Parathyroid adenoma (tissue), 2 donors: ENCODE results near the gene LAMC3.

Experiments
- H2AFZ ChIP-seq: fragments of 300-600 bp; sonication (generic); one replicate; pipeline ENCODE4 v1.7.0; 2017; ENCODE audit warnings: antibody characterized with exemption, mild to moderate bottlenecking
- H3K27ac ChIP-seq: fragments of 300-600 bp; sonication (generic); one replicate; pipeline ENCODE4 v1.7.0; 2017
- H3K27me3 ChIP-seq: fragments of 300-600 bp; sonication (generic); one replicate; pipeline ENCODE4 v1.7.0; 2017; ENCODE audit warnings: low read length; ENCODE audit not compliant: control insufficient read depth, insufficient read depth
- H3K36me3 ChIP-seq: fragments of 300-600 bp; sonication (generic); one replicate; pipeline ENCODE4 v1.7.0; 2017; ENCODE audit warnings: low read length; ENCODE audit not compliant: control insufficient read depth, insufficient read depth
- H3K4me1 ChIP-seq: fragments of 300-600 bp; sonication (generic); one replicate; pipeline ENCODE4 v1.7.0; 2017; ENCODE audit warnings: control low read depth
- H3K4me2 ChIP-seq: fragments of 300-600 bp; sonication (generic); one replicate; pipeline ENCODE4 v1.7.0; 2017; ENCODE audit warnings: low read length
- H3K4me3 ChIP-seq: fragments of 300-600 bp; sonication (generic); one replicate; pipeline ENCODE4 v1.7.0; 2017; ENCODE audit warnings: low read depth, low read length
- H3K79me2 ChIP-seq: fragments of 300-600 bp; sonication (generic); one replicate; pipeline ENCODE4 v1.7.0; 2017; ENCODE audit warnings: control low read depth
- H3K9ac ChIP-seq: fragments of 300-600 bp; sonication (generic); one replicate; pipeline ENCODE4 v1.7.0; 2017; ENCODE audit warnings: mild to moderate bottlenecking
- H3K9me3 ChIP-seq: fragments of 300-600 bp; sonication (generic); one replicate; pipeline ENCODE4 v1.7.0; 2017; ENCODE audit warnings: low read length; ENCODE audit not compliant: control insufficient read depth
- CTCF ChIP-seq: fragments of 300-600 bp; sonication (generic); IDR thresholded peaks from one replicate; pipeline ENCODE4 v1.7.0; 2017; ENCODE audit warnings: antibody characterized with exemption, mild to moderate bottlenecking
- donor health status: primary hyperparathyroidism.

The LAMC3 gene

GRCh38 chr9:131031005-131031641 lies 22.1 kb downstream of the LAMC3 start:
- no peaks in the 10 kb centered on the region for H3K4me1 ChIP-seq
- no peaks in the 10 kb centered on the region for H3K79me2 ChIP-seq
- no peaks in the 10 kb centered on the region for H3K27me3 ChIP-seq
- H3K4me2 ChIP-seq = no peak overlapping the region
- H3K9ac ChIP-seq = no peak overlapping the region
- no peaks in the 10 kb centered on the region for H3K36me3 ChIP-seq
- no peaks in the 10 kb centered on the region for H3K9me3 ChIP-seq
- TF ChIP-seq CTCF = no peak
- H2AFZ ChIP-seq = no peak overlapping the region
- H3K4me3 ChIP-seq = no peak overlapping the region
- H3K27ac ChIP-seq = no peak overlapping the region

- H3K36me3 ChIP-seq = no peaks in the 10 kb centered on the region
- H3K9ac ChIP-seq = no peak overlapping the region
- H3K4me1 ChIP-seq = no peaks in the 10 kb centered on the region
- no peak overlapping the region for H3K4me3 ChIP-seq
- no peak overlapping the region for H2AFZ ChIP-seq
- no peaks in the 10 kb centered on the region for H3K79me2 ChIP-seq
- H3K27ac ChIP-seq = no peak overlapping the region
- no peak for TF ChIP-seq CTCF
- H3K9me3 ChIP-seq = no peaks in the 10 kb centered on the region
- H3K27me3 ChIP-seq = no peaks in the 10 kb centered on the region
- H3K4me2 ChIP-seq = no peak overlapping the region
Observed at GRCh38 chr9:131031642-131032005, 22.6 kb downstream of the LAMC3 start.

- Histone ChIP-seq H3K4me1 (no peaks in the 10 kb centered on the region), H3K36me3 (no peaks in the 10 kb centered on the region), H3K27me3 (no peaks in the 10 kb centered on the region), H3K9me3 (no peaks in the 10 kb centered on the region), H3K79me2 (no peaks in the 10 kb centered on the region), H2AFZ (no peak overlapping the region), H3K4me2 (no peak overlapping the region), H3K9ac (no peak overlapping the region), H3K4me3 (no peak overlapping the region), H3K27ac (no peak overlapping the region)
- TF ChIP-seq CTCF = no peak
Observed at GRCh38 chr9:131032384-131032783, 23.4 kb downstream of the LAMC3 start.

- H3K9me3 ChIP-seq = no peaks in the 10 kb centered on the region
- TF ChIP-seq CTCF = no peak
- H2AFZ ChIP-seq = no peak overlapping the region
- no peaks in the 10 kb centered on the region for H3K79me2 ChIP-seq
- no peak overlapping the region for H3K9ac ChIP-seq
- no peaks in the 10 kb centered on the region for H3K4me1 ChIP-seq
- H3K4me2 ChIP-seq = no peak overlapping the region
- H3K36me3 ChIP-seq = no peaks in the 10 kb centered on the region
- no peak overlapping the region for H3K27ac ChIP-seq
- H3K27me3 ChIP-seq = no peaks in the 10 kb centered on the region
- no peak overlapping the region for H3K4me3 ChIP-seq
Observed at GRCh38 chr9:131033269-131034224, 24.6 kb downstream of the LAMC3 start.
